Osteoblast (primary cell): ENCODE measurements around the gene MUC15. TPM values are rescaled to one million over a fixed set of nuclear protein-coding genes. Genes with fewer than 3 reads are reported as not detected.

Experiments
- DNase-seq: peaks from one replicate; pipeline ENCODE4 v3.0.0; 2011; ENCODE audit warnings: low spot score, mixed read lengths; ENCODE audit not compliant: insufficient read length; ENCODE audit errors: missing footprints
- H2AFZ ChIP-seq: 2 replicates; pipeline ENCODE4 v1.6.0; 2011; ENCODE audit warnings: mild to moderate bottlenecking, low read length
- H3K27ac ChIP-seq: 2 replicates; pipeline ENCODE4 v1.5.1; 2011; ENCODE audit warnings: mild to moderate bottlenecking, low read depth, low read length, moderate library complexity
- H3K27me3 ChIP-seq: 2 replicates; pipeline ENCODE4 v1.6.0; 2012; ENCODE audit warnings: mild to moderate bottlenecking, control low read depth, inconsistent platforms, low read length, moderate library complexity; ENCODE audit not compliant: insufficient read depth
- H3K36me3 ChIP-seq: 2 replicates; pipeline ENCODE4 v1.5.1; 2011; ENCODE audit warnings: mild to moderate bottlenecking, low read length, control low read depth, moderate library complexity; ENCODE audit not compliant: insufficient read depth
- H3K4me1 ChIP-seq: 2 replicates; pipeline ENCODE4 v1.5.1; 2011; ENCODE audit warnings: mild to moderate bottlenecking, low read length, control low read depth, moderate library complexity; ENCODE audit not compliant: insufficient read depth
- H3K4me2 ChIP-seq: 2 replicates; pipeline ENCODE4 v1.6.0; 2011; ENCODE audit warnings: mild to moderate bottlenecking, low read length; ENCODE audit not compliant: insufficient read depth
- H3K4me3 ChIP-seq: fragments of 200-600 bp; sonication (generic); 3 replicates; pipeline ENCODE4 v1.5.1; 2012; ENCODE audit warnings: mild to moderate bottlenecking, low read length, inconsistent platforms; ENCODE audit not compliant: insufficient read depth
- H3K79me2 ChIP-seq: 2 replicates; pipeline ENCODE4 v1.6.0; 2012; ENCODE audit warnings: mild to moderate bottlenecking, low read length, control low read depth, inconsistent platforms; ENCODE audit not compliant: insufficient read depth
- H3K9me3 ChIP-seq: 2 replicates; pipeline ENCODE4 v1.5.1; 2011; ENCODE audit warnings: low read depth, low read length, control low read depth
- H4K20me1 ChIP-seq: 2 replicates; pipeline ENCODE4 v1.6.0; 2012; ENCODE audit warnings: mild to moderate bottlenecking, low read length, control low read depth; ENCODE audit not compliant: insufficient read depth
- CTCF ChIP-seq: IDR thresholded peaks from 2 replicates; pipeline ENCODE4 v1.5.1; 2011; ENCODE audit warnings: mild to moderate bottlenecking, low read depth, low read length, moderate library complexity; ENCODE audit errors: extremely low read depth
- total RNA-seq: library from RNA; depleted of rRNA; stranded (reverse); fragments of >200 nt; gene quantifications from 2 replicates; pipeline ENCODE4 v1.2.3, GENCODE V29; 2012

MUC15 gene
- total RNA-seq, 1 donor, result not detected

GRCh38 chr11:26613759-26614158 is 41.7 kb upstream of the MUC15 start:
- Histone ChIP-seq H3K36me3 (no peaks in the 10 kb centered on the region), H3K79me2 (no peaks in the 10 kb centered on the region), H3K4me2 (no peak overlapping the region), H3K27ac (no peak overlapping the region), H3K4me3 (no peak overlapping the region), H3K4me1 (no peaks in the 10 kb centered on the region), H3K27me3 (no peaks in the 10 kb centered on the region), H2AFZ (no peak overlapping the region), H4K20me1 (no peaks in the 10 kb centered on the region), H3K9me3 (no peaks in the 10 kb centered on the region)
- no peak for TF ChIP-seq CTCF
- no peak for DNase-seq

DNA sequence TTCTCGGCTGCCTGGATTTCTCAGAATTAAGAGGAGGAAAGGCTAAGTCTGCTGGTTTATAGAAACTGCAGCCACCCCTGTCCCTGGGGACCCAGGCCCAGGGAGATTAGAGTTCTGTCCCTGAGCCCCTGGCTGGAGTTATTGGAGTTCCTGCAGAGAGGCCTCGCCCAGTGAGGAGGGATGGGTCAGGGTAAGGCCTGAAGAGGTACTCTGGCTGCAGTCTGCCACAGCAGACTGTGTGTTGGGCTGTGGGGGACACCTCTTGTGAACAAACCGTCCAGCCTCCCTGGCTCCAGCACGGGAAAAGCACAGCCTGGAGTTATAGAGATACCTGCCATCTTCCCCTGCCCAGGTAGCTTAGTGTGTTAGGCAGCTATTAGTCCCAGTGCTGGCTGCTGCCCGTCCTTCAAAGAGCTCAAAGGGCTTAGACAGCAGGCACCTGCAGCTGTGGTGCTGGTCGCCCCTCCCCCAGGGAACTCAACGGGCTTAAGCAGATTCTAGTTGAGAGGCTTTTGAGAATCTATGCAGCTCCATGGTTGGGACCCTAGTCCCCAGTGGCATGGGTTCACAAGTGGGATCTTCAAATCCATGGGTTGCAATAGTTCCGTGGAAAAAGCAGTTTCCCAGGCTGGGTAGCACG is 36.6 kb upstream of the MUC15 start:
- Histone ChIP-seq H3K36me3 (no peaks in the 10 kb centered on the region), H3K79me2 (no peaks in the 10 kb centered on the region), H3K27ac (no peak overlapping the region), H3K27me3 (no peaks in the 10 kb centered on the region), H3K9me3 (no peaks in the 10 kb centered on the region), H3K4me3 (no peak overlapping the region), H2AFZ (no peak overlapping the region), H4K20me1 (no peaks in the 10 kb centered on the region), H3K4me1 (no peaks in the 10 kb centered on the region), H3K4me2 (no peak overlapping the region)
- no peak for DNase-seq
- TF ChIP-seq CTCF, result no peak

- Histone ChIP-seq H2AFZ (no peak overlapping the region), H4K20me1 (no peaks in the 10 kb centered on the region), H3K4me1 (no peaks in the 10 kb centered on the region), H3K4me3 (no peak overlapping the region), H3K4me2 (no peak overlapping the region), H3K9me3 (no peaks in the 10 kb centered on the region), H3K36me3 (no peaks in the 10 kb centered on the region), H3K79me2 (no peaks in the 10 kb centered on the region), H3K27me3 (no peaks in the 10 kb centered on the region), H3K27ac (no peak overlapping the region)
- no peak for DNase-seq
- TF ChIP-seq CTCF, result no peak
Measured at GRCh38 chr11:26607725-26608506, 35.9 kb upstream of the MUC15 start.

DNA sequence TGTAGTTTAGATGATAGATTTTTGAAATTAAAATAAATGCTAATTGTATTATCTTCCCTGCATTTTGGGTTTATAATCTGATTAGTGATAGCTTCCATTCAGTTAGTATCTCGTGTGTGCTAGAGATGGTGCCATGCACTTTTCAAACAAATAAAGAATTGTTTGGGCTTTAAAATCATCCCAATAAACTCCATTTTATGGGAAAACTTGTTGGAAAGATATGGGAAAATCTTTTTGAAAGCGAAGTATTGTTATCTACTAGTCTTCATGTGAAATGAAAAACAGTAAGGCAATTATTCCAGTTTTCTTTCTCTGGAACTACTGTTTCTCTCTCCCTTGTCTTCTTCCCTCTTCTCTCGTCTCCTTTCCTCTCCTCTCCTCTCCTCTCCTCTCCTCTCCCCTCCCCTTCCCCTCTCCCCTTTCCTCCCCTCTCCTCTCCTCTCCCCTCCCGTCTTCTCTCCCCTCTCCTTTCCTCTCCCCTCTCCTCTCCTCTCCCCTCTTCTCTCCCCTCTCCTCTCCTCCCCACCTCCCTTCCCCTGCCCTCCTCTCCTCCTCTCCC is 27.9 kb upstream of the MUC15 start:
- no peak for TF ChIP-seq CTCF
- no peaks in the 10 kb centered on the region for H4K20me1 ChIP-seq

More for the DNA sequence above, 27.9 kb upstream of the MUC15 start:
- Histone ChIP-seq H3K9me3 (no peaks in the 10 kb centered on the region), H2AFZ (no peak overlapping the region), H3K36me3 (no peaks in the 10 kb centered on the region), H3K27ac (no peak overlapping the region), H3K4me2 (no peak overlapping the region), H3K27me3 (no peaks in the 10 kb centered on the region), H3K4me1 (no peaks in the 10 kb centered on the region), H3K4me3 (no peak overlapping the region), H3K79me2 (no peaks in the 10 kb centered on the region)
- DNase-seq, result no peak
